HL-60 (cell line): ENCODE results near the gene ZNF280C.

Source experiments
- TF ChIP-seq, protein P1 (sequence below): IDR thresholded peaks from one replicate; pipeline ENCODE4 v1.5.1; 2011; ENCODE audit warnings: low read length, control low read depth, inconsistent platforms; ENCODE audit not compliant: insufficient read depth
- TF ChIP-seq, protein P2 (sequence below): IDR thresholded peaks from 2 replicates; pipeline ENCODE4 v1.6.1; 2012; ENCODE audit warnings: low read depth; ENCODE audit not compliant: insufficient replicate concordance

DNA sequence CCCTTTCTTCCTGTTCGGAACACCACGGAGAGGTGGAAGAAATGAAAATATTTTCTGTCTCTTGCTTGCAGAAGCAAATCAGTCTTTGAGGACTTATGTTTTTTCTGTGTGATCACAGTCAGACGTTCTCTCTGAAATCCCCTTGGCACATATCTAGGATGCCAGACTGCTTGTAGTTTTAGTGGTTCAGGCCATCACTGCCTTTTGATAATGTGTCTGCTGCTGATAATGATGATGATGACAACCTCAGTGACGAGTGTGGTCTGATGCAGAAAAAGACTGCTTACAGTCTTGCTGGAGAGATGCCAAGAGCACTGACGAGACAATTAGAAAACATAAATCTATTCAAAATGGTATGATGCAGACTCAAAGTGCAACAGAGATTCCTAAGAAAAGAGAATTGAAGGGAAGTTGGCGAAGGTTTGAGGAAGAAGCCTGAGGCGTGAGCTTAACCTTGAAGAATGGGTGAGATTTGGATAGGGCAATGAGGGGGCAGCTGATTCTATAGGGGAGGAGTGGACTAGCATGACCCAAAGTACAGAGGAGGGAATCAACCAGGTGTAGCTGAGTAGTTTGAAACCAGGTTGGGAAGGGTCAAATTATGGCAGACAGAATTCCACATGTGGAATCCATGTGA, 89.0 kb downstream of the ZNF280C start:
- TF ChIP-seq, protein P1, sequence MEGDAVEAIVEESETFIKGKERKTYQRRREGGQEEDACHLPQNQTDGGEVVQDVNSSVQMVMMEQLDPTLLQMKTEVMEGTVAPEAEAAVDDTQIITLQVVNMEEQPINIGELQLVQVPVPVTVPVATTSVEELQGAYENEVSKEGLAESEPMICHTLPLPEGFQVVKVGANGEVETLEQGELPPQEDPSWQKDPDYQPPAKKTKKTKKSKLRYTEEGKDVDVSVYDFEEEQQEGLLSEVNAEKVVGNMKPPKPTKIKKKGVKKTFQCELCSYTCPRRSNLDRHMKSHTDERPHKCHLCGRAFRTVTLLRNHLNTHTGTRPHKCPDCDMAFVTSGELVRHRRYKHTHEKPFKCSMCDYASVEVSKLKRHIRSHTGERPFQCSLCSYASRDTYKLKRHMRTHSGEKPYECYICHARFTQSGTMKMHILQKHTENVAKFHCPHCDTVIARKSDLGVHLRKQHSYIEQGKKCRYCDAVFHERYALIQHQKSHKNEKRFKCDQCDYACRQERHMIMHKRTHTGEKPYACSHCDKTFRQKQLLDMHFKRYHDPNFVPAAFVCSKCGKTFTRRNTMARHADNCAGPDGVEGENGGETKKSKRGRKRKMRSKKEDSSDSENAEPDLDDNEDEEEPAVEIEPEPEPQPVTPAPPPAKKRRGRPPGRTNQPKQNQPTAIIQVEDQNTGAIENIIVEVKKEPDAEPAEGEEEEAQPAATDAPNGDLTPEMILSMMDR, result no peak
- TF ChIP-seq, protein P2, sequence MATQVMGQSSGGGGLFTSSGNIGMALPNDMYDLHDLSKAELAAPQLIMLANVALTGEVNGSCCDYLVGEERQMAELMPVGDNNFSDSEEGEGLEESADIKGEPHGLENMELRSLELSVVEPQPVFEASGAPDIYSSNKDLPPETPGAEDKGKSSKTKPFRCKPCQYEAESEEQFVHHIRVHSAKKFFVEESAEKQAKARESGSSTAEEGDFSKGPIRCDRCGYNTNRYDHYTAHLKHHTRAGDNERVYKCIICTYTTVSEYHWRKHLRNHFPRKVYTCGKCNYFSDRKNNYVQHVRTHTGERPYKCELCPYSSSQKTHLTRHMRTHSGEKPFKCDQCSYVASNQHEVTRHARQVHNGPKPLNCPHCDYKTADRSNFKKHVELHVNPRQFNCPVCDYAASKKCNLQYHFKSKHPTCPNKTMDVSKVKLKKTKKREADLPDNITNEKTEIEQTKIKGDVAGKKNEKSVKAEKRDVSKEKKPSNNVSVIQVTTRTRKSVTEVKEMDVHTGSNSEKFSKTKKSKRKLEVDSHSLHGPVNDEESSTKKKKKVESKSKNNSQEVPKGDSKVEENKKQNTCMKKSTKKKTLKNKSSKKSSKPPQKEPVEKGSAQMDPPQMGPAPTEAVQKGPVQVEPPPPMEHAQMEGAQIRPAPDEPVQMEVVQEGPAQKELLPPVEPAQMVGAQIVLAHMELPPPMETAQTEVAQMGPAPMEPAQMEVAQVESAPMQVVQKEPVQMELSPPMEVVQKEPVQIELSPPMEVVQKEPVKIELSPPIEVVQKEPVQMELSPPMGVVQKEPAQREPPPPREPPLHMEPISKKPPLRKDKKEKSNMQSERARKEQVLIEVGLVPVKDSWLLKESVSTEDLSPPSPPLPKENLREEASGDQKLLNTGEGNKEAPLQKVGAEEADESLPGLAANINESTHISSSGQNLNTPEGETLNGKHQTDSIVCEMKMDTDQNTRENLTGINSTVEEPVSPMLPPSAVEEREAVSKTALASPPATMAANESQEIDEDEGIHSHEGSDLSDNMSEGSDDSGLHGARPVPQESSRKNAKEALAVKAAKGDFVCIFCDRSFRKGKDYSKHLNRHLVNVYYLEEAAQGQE, result no peak
